ENCODE results near the gene ABCG1.

DNA sequence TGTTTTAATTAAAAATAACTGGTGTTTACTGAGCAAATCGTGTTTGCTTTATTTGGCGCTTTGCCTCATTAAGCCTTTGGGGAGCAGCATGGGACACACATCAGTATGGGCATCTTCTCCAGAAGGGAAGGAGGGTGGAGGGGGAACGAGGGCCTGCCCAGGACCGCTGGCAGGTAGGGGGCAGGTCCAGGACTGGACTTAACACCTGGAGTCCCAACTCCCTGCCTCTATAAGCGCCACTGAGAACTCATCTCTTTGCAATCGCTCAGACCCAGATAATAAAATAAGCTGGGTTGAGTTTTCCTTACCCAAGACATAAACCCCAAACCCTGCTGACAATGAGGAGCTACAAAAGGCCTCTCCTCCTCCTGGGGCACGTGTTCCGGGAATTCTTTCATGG, 15.1 kb downstream of the ABCG1 start:
- TF ChIP-seq, protein P1, sequence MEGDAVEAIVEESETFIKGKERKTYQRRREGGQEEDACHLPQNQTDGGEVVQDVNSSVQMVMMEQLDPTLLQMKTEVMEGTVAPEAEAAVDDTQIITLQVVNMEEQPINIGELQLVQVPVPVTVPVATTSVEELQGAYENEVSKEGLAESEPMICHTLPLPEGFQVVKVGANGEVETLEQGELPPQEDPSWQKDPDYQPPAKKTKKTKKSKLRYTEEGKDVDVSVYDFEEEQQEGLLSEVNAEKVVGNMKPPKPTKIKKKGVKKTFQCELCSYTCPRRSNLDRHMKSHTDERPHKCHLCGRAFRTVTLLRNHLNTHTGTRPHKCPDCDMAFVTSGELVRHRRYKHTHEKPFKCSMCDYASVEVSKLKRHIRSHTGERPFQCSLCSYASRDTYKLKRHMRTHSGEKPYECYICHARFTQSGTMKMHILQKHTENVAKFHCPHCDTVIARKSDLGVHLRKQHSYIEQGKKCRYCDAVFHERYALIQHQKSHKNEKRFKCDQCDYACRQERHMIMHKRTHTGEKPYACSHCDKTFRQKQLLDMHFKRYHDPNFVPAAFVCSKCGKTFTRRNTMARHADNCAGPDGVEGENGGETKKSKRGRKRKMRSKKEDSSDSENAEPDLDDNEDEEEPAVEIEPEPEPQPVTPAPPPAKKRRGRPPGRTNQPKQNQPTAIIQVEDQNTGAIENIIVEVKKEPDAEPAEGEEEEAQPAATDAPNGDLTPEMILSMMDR (IDR thresholded peaks at IDR 0.05) = no peak
- TF ChIP-seq, protein P2, sequence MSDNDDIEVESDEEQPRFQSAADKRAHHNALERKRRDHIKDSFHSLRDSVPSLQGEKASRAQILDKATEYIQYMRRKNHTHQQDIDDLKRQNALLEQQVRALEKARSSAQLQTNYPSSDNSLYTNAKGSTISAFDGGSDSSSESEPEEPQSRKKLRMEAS (IDR thresholded peaks at IDR 0.05) = no peak
- no peak for TF ChIP-seq CBX2 (IDR thresholded peaks at IDR 0.05; ENCODE audit: borderline replicate concordance, low read depth)
- TF ChIP-seq JUN (IDR thresholded peaks at IDR 0.05) = no peak
- no peak for TF ChIP-seq NFE2L2 (conservative IDR thresholded peaks at IDR 0.05; ENCODE audit: low read length)
- no peak for TF ChIP-seq EP300 (IDR thresholded peaks at IDR 0.05)
- TF ChIP-seq, protein P3, sequence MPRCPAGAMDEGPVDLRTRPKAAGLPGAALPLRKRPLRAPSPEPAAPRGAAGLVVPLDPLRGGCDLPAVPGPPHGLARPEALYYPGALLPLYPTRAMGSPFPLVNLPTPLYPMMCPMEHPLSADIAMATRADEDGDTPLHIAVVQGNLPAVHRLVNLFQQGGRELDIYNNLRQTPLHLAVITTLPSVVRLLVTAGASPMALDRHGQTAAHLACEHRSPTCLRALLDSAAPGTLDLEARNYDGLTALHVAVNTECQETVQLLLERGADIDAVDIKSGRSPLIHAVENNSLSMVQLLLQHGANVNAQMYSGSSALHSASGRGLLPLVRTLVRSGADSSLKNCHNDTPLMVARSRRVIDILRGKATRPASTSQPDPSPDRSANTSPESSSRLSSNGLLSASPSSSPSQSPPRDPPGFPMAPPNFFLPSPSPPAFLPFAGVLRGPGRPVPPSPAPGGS (IDR thresholded peaks at IDR 0.05) = no peak
- TF ChIP-seq PHF8 (IDR thresholded peaks at IDR 0.05; ENCODE audit: borderline replicate concordance, low read depth) = no peak
- no peak for TF ChIP-seq POLR2A (IDR thresholded peaks at IDR 0.05; ENCODE audit: low read length)
- TF ChIP-seq, protein P4, sequence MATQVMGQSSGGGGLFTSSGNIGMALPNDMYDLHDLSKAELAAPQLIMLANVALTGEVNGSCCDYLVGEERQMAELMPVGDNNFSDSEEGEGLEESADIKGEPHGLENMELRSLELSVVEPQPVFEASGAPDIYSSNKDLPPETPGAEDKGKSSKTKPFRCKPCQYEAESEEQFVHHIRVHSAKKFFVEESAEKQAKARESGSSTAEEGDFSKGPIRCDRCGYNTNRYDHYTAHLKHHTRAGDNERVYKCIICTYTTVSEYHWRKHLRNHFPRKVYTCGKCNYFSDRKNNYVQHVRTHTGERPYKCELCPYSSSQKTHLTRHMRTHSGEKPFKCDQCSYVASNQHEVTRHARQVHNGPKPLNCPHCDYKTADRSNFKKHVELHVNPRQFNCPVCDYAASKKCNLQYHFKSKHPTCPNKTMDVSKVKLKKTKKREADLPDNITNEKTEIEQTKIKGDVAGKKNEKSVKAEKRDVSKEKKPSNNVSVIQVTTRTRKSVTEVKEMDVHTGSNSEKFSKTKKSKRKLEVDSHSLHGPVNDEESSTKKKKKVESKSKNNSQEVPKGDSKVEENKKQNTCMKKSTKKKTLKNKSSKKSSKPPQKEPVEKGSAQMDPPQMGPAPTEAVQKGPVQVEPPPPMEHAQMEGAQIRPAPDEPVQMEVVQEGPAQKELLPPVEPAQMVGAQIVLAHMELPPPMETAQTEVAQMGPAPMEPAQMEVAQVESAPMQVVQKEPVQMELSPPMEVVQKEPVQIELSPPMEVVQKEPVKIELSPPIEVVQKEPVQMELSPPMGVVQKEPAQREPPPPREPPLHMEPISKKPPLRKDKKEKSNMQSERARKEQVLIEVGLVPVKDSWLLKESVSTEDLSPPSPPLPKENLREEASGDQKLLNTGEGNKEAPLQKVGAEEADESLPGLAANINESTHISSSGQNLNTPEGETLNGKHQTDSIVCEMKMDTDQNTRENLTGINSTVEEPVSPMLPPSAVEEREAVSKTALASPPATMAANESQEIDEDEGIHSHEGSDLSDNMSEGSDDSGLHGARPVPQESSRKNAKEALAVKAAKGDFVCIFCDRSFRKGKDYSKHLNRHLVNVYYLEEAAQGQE (IDR thresholded peaks at IDR 0.05) = no peak
- TF ChIP-seq ESRRA (IDR thresholded peaks at IDR 0.05; ENCODE audit: borderline replicate concordance, low read length) = no peak
- no peak for TF ChIP-seq SMC3 (IDR thresholded peaks at IDR 0.05)
